RWPE2 (cell line): ENCODE data around the gene CEP170B.

ENCODE experiments used
- ATAC-seq: fragments of 200-7000 bp; cut with Tn5 transposase; 3 replicates; pipeline ENCODE4 v1.9.1; 2021; ENCODE audit warnings: low read depth
- DNase-seq: peaks from one replicate; pipeline ENCODE4 v3.0.0-alpha.2; 2020; ENCODE audit warnings: low spot score
- H3K27ac ChIP-seq: fragments of 450-650 bp; 2 replicates; pipeline ENCODE4 v1.5.1; 2017; ENCODE audit warnings: mild to moderate bottlenecking; ENCODE audit not compliant: poor library complexity, severe bottlenecking
- H3K27me3 ChIP-seq: fragments of 250-450 bp; sonication (Bioruptor Pico); 2 replicates; pipeline ENCODE4 v1.5.1; 2021; ENCODE audit warnings: mild to moderate bottlenecking, moderate library complexity; ENCODE audit not compliant: insufficient read depth, poor library complexity, severe bottlenecking
- H3K36me3 ChIP-seq: fragments of 250-450 bp; sonication (Bioruptor Pico); 2 replicates; pipeline ENCODE4 v1.5.1; 2020; ENCODE audit warnings: low read depth, mild to moderate bottlenecking, moderate library complexity
- H3K4me1 ChIP-seq: fragments of 250-450 bp; sonication (Bioruptor Pico); 2 replicates; pipeline ENCODE4 v1.5.1; 2021; ENCODE audit warnings: mild to moderate bottlenecking, moderate library complexity; ENCODE audit not compliant: insufficient read depth, poor library complexity, severe bottlenecking
- H3K4me3 ChIP-seq: fragments of 250-450 bp; sonication (Bioruptor Pico); 2 replicates; pipeline ENCODE4 v1.5.1; 2021; ENCODE audit warnings: mild to moderate bottlenecking, moderate library complexity; ENCODE audit not compliant: severe bottlenecking
- H3K9me3 ChIP-seq: fragments of 250-450 bp; sonication (Bioruptor Pico); 2 replicates; pipeline ENCODE4 v1.5.1; 2021; ENCODE audit warnings: mild to moderate bottlenecking, moderate library complexity; ENCODE audit not compliant: severe bottlenecking
- CTCF ChIP-seq: fragments of 450-650 bp; IDR thresholded peaks from one replicate; pipeline ENCODE4 v1.5.1; 2017; ENCODE audit warnings: mild to moderate bottlenecking, moderate library complexity; ENCODE audit not compliant: poor library complexity, severe bottlenecking

The CEP170B gene

GRCh38 chr14:104927432-104927816 is 62.4 kb downstream of the CEP170B start:
- H3K4me3 ChIP-seq = no peak overlapping the region
- no peak overlapping the region for H3K27ac ChIP-seq
- no peaks in the 10 kb centered on the region for H3K9me3 ChIP-seq

GRCh38 chr14:104927901-104928300 is 62.8 kb downstream of the CEP170B start:
- no peak for ATAC-seq
- no peak overlapping the region for H3K27ac ChIP-seq
- no peaks in the 10 kb centered on the region for H3K36me3 ChIP-seq
- H3K27me3 ChIP-seq = no peaks in the 10 kb centered on the region
- no peaks in the 10 kb centered on the region for H3K9me3 ChIP-seq
- H3K4me1 ChIP-seq = no peaks in the 10 kb centered on the region
- TF ChIP-seq CTCF = no peak
- no peak overlapping the region for H3K4me3 ChIP-seq
- DNase-seq = peak; percentile 74

More at GRCh38 chr14:104927432-104927816, 62.4 kb downstream of the CEP170B start:
- ATAC-seq (no peak), DNase-seq (peak; percentile 70)
- H3K4me1 ChIP-seq = no peaks in the 10 kb centered on the region
- no peaks in the 10 kb centered on the region for H3K36me3 ChIP-seq
- TF ChIP-seq CTCF = no peak
- no peaks in the 10 kb centered on the region for H3K27me3 ChIP-seq

- Histone ChIP-seq H3K9me3 (no peaks in the 10 kb centered on the region), H3K27me3 (no peaks in the 10 kb centered on the region), H3K4me3 (no peak overlapping the region), H3K36me3 (no peaks in the 10 kb centered on the region), H3K27ac (no peak overlapping the region), H3K4me1 (no peaks in the 10 kb centered on the region)
- TF ChIP-seq CTCF = no peak
- ATAC-seq = no peak
- DNase-seq = no peak
These were observed 63.5 kb downstream of the CEP170B start for GRCh38 chr14:104928391-104929133.

GRCh38 chr14:104929268-104930230 is 64.5 kb downstream of the CEP170B start:
- Histone ChIP-seq H3K4me1 (no peaks in the 10 kb centered on the region), H3K27me3 (no peaks in the 10 kb centered on the region), H3K36me3 (no peaks in the 10 kb centered on the region), H3K9me3 (no peaks in the 10 kb centered on the region), H3K4me3 (no peak overlapping the region), H3K27ac (no peak overlapping the region)
- no peak for ATAC-seq
- DNase-seq = no peak
- no peak for TF ChIP-seq CTCF
